ENCODE measurements around the gene PLB1. TPM values are rescaled to one million over a fixed set of nuclear protein-coding genes. Genes with fewer than 3 reads are reported as not detected.
A peak's percentile ranks its signal among the peaks of the same experiment; 100 is the strongest.

The PLB1 gene
- total RNA-seq, 1 donor, result 7.8 TPM

GRCh38 chr2:28621172-28622100, 125.6 kb downstream of the PLB1 start:
- DNase-seq (ENCODE audit: low read depth in 2 of 3, low spot score in 2 of 3), result peak; percentile 72 to 95 (median 91)

- DNase-seq (ENCODE audit: low read depth in 2 of 3, low spot score in 2 of 3), result no peak
Observed at GRCh38 chr2:28622101-28622499, 126.2 kb downstream of the PLB1 start.

- no peak for DNase-seq (ENCODE audit: low read depth in 2 of 3, low spot score in 2 of 3)
Observed at GRCh38 chr2:28623582-28624405, 127.9 kb downstream of the PLB1 start.

GRCh38 chr2:28624436-28624792, 128.6 kb downstream of the PLB1 start:
- DNase-seq (ENCODE audit: low read depth in 2 of 3, low spot score in 2 of 3), result no peak

DNA sequence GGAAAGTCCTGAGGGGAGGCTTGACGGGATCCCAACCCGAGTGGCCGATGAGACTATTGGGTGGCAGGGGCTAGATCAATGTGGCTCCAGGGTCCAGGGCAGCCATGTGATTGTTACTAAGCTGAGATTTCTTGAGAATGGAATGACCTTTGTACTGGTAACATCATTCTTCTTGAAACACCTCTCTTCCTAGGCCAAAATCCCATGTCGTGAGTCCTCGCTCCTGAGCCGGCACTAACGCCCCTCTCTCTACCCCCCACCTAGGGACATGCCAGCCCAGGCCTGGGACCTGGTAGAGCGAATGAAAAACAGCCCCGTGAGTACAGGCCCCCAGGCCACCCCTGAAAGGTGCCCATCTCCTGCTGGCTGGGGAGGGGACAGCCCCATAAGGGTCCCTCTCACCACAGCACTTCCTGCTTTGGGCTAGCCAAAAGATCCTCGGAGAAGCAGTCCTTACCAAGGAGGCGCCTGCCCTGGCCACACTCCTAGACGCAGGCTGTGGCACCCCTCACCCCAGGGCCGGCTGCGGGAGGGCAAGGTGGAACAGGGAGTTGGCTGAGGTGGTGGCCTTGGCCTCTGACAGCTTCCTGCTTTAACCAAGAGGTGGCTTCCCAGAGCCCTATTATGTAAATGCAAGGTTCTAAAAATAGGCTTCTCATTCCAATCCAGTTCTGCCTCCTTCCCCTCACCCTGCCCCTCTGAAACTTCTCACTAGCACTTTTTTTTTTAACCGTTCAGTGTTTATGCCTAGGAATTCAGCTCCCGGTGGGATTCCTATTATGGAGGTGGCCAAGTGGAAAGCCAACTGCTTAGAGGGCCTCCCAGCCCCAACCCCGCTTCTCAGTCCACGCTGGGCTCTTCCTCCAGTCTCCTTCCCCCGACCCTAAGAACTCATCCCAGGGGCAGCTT, 129.2 kb downstream of the PLB1 start:
- DNase-seq (ENCODE audit: low read depth in 2 of 3, low spot score in 2 of 3), result peak in 2 of 3 donors; percentile 75 to 87

GRCh38 chr2:28626376-28626775, 130.5 kb downstream of the PLB1 start:
- DNase-seq (ENCODE audit: low read depth in 2 of 3, low spot score in 2 of 3), result no peak

DNA sequence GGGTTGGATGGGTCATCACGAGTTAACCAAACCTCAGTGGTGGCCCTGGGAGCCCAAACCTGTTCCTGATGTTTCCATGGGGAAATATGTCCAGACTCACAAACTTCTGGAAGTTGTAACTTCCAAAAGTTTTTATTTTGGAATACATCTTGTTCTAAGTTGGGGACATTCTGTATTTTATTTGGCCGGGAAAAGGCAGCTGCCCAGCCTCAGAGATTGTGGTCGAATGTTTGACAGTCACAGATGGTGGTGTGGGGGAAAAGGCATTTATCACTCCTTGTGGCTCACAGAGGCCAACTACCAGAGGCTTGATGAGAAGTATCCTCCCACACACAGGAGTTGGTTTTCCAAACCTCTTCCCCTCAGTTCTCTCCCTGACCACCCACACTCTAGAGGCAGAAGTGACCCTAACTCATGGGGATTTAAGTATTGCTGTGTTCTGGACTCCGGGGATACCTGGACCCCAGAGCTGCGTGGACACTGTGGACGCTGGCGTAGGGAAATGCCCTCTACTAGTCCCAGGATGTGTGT, 131.1 kb downstream of the PLB1 start:
- no peak for DNase-seq (ENCODE audit: low read depth in 2 of 3, low spot score in 2 of 3)

DNA sequence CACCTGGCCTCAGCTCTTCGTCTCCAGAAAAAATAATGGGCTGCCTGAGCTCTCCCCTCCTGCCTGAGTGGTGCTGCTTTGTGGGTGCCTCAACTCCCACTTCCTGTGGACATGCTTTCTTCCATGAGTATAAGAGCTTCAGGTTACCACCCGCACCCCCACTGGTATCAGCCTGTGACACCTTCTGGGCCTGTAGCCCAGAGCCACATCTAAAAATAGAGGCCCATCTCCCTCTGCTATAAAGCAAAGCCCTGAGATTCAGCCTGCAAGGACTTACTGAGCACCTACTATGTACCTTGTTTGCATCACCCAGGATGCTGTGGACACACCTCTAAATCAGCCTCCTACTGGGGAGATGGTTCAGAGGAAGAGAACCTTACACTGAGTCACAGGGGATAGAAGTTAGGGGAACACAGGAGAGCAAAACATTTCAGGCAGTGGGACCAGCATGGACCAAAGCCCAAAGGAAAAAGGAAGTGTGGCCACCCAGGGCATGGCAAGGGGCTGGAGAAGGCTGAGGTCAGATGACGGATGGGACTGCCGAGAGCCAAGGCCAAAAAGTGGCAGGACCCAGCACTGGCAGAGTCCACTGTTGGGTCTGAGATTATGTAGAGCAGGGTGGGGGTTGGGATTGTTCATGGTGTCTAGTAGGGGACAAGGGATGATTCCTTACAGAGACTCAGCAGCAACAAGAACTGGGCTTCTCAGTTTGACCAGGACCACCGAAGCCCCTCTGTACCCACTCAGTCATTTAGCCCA, 132.0 kb downstream of the PLB1 start:
- DNase-seq (ENCODE audit: low read depth in 2 of 3, low spot score in 2 of 3), result no peak

- no peak for DNase-seq (ENCODE audit: low read depth in 2 of 3, low spot score in 2 of 3)
Observed at GRCh38 chr2:28628506-28628905, 132.6 kb downstream of the PLB1 start.

DNA sequence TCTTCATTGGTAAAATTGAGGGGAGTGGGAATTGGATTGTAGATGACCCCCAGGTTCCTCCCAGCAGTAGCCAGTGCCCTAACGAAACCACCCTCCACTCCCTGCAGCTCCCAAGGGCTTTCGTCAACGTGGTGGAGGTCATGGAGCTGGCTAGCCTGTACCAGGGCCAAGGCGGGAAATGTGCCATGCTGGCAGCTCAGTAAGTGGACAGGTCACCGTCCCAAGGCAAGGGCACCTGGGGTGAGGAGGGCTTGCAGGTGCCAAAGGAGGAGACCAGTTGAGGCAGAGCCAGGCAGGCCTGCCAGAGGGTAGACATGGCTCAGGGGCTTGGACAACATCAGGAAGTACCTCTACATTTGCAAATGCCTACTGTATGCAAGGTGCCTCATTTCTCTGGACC, 133.1 kb downstream of the PLB1 start:
- no peak for DNase-seq (ENCODE audit: low read depth in 2 of 3, low spot score in 2 of 3)

- no peak for DNase-seq (ENCODE audit: low read depth in 2 of 3, low spot score in 2 of 3)
Observed at GRCh38 chr2:28629910-28630309, 134.1 kb downstream of the PLB1 start.

- no peak for DNase-seq (ENCODE audit: low read depth in 2 of 3, low spot score in 2 of 3)
Observed at GRCh38 chr2:28630341-28630740, 134.5 kb downstream of the PLB1 start.

GRCh38 chr2:28631514-28632206, 135.8 kb downstream of the PLB1 start:
- no peak for DNase-seq (ENCODE audit: low read depth in 2 of 3, low spot score in 2 of 3)

DNA sequence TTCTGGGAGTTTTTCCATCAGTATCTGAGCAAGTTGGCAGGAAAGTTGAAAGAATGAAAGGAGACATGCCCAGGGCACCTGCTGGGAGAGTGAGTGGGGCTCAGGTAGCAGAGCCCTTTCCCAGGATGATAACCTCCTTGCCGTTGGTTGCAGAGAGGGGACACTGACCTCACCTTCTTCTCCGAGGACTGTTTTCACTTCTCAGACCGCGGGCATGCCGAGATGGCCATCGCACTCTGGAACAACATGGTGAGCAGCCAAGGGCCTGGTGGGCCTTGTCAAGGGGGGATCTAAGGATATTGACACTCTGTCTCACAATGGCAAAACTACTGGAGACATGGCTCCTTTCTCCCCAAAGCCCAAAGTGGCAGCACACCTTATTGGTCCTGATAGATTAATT, 136.9 kb downstream of the PLB1 start:
- DNase-seq (ENCODE audit: low read depth in 2 of 3, low spot score in 2 of 3), result no peak

DNA sequence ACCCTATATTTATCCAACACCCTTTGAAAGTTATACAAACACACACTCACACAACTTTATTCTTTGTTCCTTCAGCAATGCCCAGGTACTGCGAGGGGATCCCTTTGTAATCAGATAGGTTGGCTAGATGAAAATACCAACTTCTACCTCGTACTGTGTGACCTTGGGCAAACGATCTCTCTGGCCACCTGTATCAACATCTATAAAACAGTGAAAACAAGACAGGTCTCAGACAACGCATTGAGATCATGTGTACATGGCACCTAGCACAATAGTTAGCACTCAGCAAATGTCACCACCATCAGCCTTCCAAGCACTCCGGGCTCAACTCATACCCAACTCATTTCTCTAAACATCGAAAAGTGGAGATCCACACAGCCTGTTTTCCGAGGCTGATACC, 137.3 kb downstream of the PLB1 start:
- DNase-seq (ENCODE audit: low read depth in 2 of 3, low spot score in 2 of 3), result no peak

DNA sequence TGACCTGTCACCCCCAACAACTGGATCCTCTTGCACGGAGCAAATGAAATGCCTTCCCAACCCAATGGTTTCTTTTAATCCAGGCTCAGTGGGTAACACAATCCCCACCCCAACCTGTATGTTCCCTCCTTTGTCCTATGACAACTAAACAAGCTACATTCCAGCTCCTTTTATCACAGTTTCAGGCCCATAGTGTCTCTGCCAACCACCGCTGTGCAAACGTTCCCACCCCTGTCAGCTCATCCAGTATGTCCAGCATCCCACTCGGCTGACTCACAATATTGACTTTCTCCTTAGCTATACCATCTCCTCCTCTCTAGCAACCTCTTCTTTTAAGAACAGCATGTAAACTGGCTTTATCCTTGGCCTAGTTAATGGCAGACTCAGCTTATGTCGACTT, 137.9 kb downstream of the PLB1 start:
- DNase-seq (ENCODE audit: low read depth in 2 of 3, low spot score in 2 of 3), result no peak

DNA sequence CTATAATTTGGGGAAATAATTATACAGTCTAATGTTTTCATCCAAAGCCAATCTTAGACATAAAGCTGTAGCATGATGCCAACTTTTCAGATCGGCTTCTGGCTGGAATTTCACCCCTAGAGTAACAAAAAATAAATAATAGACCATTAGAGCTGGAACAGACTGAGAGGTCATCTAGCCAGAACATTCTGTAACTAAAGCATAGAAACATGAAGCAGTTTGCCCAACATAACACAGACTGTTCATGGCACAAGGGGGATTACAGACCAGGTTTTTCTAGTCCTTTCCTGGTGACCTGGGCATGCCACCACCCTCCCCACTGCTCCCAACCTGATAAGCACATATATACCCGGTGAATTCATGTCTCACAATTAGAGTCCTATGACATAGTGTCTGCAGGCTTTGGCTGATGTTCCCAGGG, 139.3 kb downstream of the PLB1 start:
- no peak for DNase-seq (ENCODE audit: low read depth in 2 of 3, low spot score in 2 of 3)

DNA sequence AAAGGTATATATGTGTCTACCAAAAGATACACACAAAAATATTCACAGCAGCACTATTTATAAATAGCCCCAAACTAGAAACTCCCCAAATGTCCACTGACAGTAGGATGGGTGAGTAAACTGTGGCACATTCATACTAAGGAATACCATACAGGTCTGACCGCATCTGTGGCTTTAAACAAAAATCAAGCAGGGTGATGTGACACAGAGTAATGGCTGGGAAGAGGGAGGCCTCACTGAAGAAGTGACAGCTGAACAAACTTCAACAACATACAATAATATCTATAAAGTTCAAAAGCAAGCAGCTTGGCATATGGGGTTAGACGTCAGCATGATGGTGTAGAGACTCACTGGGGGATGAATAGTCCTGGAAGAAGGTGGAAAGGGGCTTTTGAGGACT, 140.6 kb downstream of the PLB1 start:
- no peak for DNase-seq (ENCODE audit: low read depth in 2 of 3, low spot score in 2 of 3)

Data from hematopoietic multipotent progenitor cell (in vitro differentiated cells).